Transverse colon (tissue), 4 donors: ENCODE results near the gene BATF2.

Experiments used
- EP300 ChIP-seq: sonication (generic); formaldehyde crosslinking; IDR thresholded peaks from one replicate; pipeline ENCODE4 v1.6.1; 2017; ENCODE audit warnings: antibody characterized with exemption, low read depth
- POLR2A ChIP-seq: fragments of 450-650 bp; IDR thresholded peaks from one replicate; pipeline ENCODE4 v1.6.1; 2016; ENCODE audit warnings: antibody characterized with exemption, mild to moderate bottlenecking, moderate library complexity
- POLR2AphosphoS5 ChIP-seq, 3 donors: sonication (generic); formaldehyde crosslinking; IDR thresholded peaks; one replicate each; pipeline ENCODE4 v1.6.1; 2016; ENCODE audit warnings: antibody characterized with exemption in 3 of 3
- TF ChIP-seq, protein P1 (sequence below), 5 experiments: fragments of 200-600 bp in 3 of 5; fragments of 450-650 bp in 2 of 5; sonication (generic) in 3 of 5; IDR thresholded peaks; 1 replicate in 2 of 5; 2 replicates in 3 of 5; pipeline ENCODE4 v1.5.1; 2016 to 2017; ENCODE audit warnings: antibody characterized with exemption in 5 of 5, inconsistent platforms in 3 of 5, mild to moderate bottlenecking in 2 of 5, moderate library complexity in 1 of 5

DNA sequence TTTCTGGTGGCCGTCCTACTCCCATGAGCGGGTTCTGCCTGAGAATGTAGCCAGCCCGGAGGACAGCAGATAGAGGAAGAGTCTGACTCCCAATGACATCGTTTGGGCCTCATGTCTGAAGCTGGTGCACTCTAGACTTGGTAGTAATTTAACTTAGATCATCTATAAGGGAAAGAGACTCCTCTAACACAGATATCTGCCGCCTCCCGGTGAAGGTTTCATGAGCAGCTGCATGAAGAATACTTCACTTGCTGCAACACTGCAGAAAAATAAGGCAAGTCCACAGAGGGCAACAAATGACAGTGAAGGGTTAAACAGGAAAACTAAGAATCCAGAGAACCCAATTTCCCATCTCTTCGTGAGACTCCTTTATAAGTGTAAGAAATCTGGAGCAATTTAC is 11.2 kb upstream of the BATF2 start:
- TF ChIP-seq, protein P1, sequence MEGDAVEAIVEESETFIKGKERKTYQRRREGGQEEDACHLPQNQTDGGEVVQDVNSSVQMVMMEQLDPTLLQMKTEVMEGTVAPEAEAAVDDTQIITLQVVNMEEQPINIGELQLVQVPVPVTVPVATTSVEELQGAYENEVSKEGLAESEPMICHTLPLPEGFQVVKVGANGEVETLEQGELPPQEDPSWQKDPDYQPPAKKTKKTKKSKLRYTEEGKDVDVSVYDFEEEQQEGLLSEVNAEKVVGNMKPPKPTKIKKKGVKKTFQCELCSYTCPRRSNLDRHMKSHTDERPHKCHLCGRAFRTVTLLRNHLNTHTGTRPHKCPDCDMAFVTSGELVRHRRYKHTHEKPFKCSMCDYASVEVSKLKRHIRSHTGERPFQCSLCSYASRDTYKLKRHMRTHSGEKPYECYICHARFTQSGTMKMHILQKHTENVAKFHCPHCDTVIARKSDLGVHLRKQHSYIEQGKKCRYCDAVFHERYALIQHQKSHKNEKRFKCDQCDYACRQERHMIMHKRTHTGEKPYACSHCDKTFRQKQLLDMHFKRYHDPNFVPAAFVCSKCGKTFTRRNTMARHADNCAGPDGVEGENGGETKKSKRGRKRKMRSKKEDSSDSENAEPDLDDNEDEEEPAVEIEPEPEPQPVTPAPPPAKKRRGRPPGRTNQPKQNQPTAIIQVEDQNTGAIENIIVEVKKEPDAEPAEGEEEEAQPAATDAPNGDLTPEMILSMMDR (IDR thresholded peaks at IDR 0.05) = no peak
- TF ChIP-seq EP300 = no peak
- TF ChIP-seq POLR2A = no peak
- no peak for TF ChIP-seq POLR2AphosphoS5 (IDR thresholded peaks at IDR 0.05)
